Heart left ventricle (tissue), 13 donors: ENCODE results near the gene SLC15A2.

Experiments
- CTCF ChIP-seq, 12 donors: fragments of 200-600 bp; sonication (generic) in 4 of 12; IDR thresholded peaks; one replicate each; pipeline versions ENCODE4 v1.5.0 to v1.8.0; 2018 to 2022; ENCODE audit warnings: antibody characterized with exemption in 12 of 12, mild to moderate bottlenecking in 5 of 12
- POLR2A ChIP-seq, 2 donors: fragments of 450-650 bp; IDR thresholded peaks; one replicate each; pipeline ENCODE4 v1.6.1; 2017; ENCODE audit warnings: antibody characterized with exemption in 2 of 2, mild to moderate bottlenecking in 2 of 2, moderate library complexity in 2 of 2
- donor health status: ischemic (EF 13 %, LVEDD 7.1; RV severe dilation, severe dysfunction).
- donor health status: DM: no; HTN: yes; CAD: no.
- donor health status: DM: no; HTN: no; CAD: no.
- donor health status: ischemic (EF 25% LVEDD 6.9; RV normal size, moderate dysfunction).
- donor health status: ischemic (EF 25% LVEDD 5.7; RV mildly dilated, moderate dysfunction).
- donor health status: ischemic (EF 35%, LVEDD 5.7; RV mildly dilated, moderate dysfunction).
- donor health status: nonischemic (EF 11% LVEDD 7.7; RV severe dilation, severe dysfunction).
- donor health status: DM: yes; HTN: yes; CAD: no.
- donor health status: PGD.
- donor health status: ischemic (EF 29% LVEDD 5.4; RV normal size, mild dysfunction).
- donor health status: nonischemic (EF 23%, LVEDD 6.1; RV moderate dilation, normal function).

- TF ChIP-seq CTCF (IDR thresholded peaks at IDR 0.05) (no peak), POLR2A (IDR thresholded peaks at IDR 0.05) (no peak)
Measured at GRCh38 chr3:121985846-121986245, 91.6 kb downstream of the SLC15A2 start.
